Testis (tissue), 3 donors: ENCODE data around the gene ABCA4. TPM values are rescaled to one million over a fixed set of nuclear protein-coding genes. Genes with fewer than 3 reads are reported as not detected.

Experiments used
- DNase-seq: peaks from one replicate; pipeline ENCODE4 v3.0.0-alpha.2; 2019
- H3K27ac ChIP-seq, 2 donors: fragments of 200-600 bp; sonication (generic); one replicate each; pipeline ENCODE4 v1.5.1; 2019
- H3K27me3 ChIP-seq: fragments of 200-600 bp; sonication (generic); one replicate; pipeline ENCODE4 v1.5.1; 2019
- H3K36me3 ChIP-seq: fragments of 200-600 bp; sonication (generic); one replicate; pipeline ENCODE4 v1.5.1; 2017; ENCODE audit warnings: low read depth; ENCODE audit errors: missing control alignments
- H3K4me1 ChIP-seq: fragments of 200-600 bp; sonication (generic); one replicate; pipeline ENCODE4 v1.5.1; 2019
- H3K4me3 ChIP-seq, 2 donors: fragments of 200-600 bp; sonication (generic); one replicate each; pipeline ENCODE4 v1.5.1; 2017 to 2019
- H3K9me3 ChIP-seq: fragments of 200-600 bp; sonication (generic); one replicate; pipeline ENCODE4 v1.5.1; 2017
- CTCF ChIP-seq, 3 experiments: fragments of 450-650 bp in 2 of 3; fragments of 200-600 bp in 1 of 3; sonication (generic) in 1 of 3; IDR thresholded peaks; one replicate each; pipeline ENCODE4 v1.5.1; 2016 to 2019; ENCODE audit warnings: antibody characterized with exemption in 3 of 3, mild to moderate bottlenecking in 2 of 3, moderate library complexity in 1 of 3
- POLR2A ChIP-seq: fragments of 450-650 bp; IDR thresholded peaks from one replicate; pipeline ENCODE4 v1.6.1; 2017; ENCODE audit warnings: antibody characterized with exemption, mild to moderate bottlenecking, moderate library complexity
- WGBS, 2 donors: methylation state at CpG; one replicate each; pipeline ENCODE4 v1.1.5; 2018; 5-methylcytosine and 5-hydroxymethylcytosine counted together
- intact Hi-C: fragments of 100-400 bp; cut with DNase I; formaldehyde crosslinking; loops from one replicate; pipeline ENCODE4 v1.15.1; 2023; ENCODE audit warnings: low total_unique reads
- polyA plus RNA-seq: library from polyadenylated mRNA; stranded (reverse); fragments of 350-450 nt; fragmentation: Illumina TruSeq; extraction: RNeasy Lipid Tissue Mini Kit (QIAGEN cat#74804); gene quantifications from one replicate; pipeline ENCODE4 v1.2.3, GENCODE V29; 2014; ENCODE audit warnings: low read depth, low replicate concordance; ENCODE audit not compliant: insufficient read depth
- total RNA-seq, 2 donors: library from RNA; depleted of rRNA; stranded (reverse); fragments of >200 nt; gene quantifications; one replicate each; pipeline ENCODE4 v1.2.3, GENCODE V29; 2016

Gene ABCA4
- total and polyA plus RNA-seq, 3 donors from 2014 or later, result 1.6 to 1.8 (median 1.8) TPM

- WGBS, 2 donors, result 90 to 93% methylated on average over 6 of the region's 6 CpGs
- intact Hi-C loops, result no loop called here
Measured at GRCh38 chr1:94107141-94107540, 13.8 kb downstream of the ABCA4 start.

GRCh38 chr1:94106716-94107115 is 14.2 kb downstream of the ABCA4 start:
- peaks cover 5% of the 10 kb centered on the region for H3K4me1 ChIP-seq
- H3K4me3 ChIP-seq, result no peak overlapping the region
- H3K36me3 ChIP-seq, result no peaks in the 10 kb centered on the region
- no peaks in the 10 kb centered on the region for H3K27me3 ChIP-seq
- intact Hi-C loops, result no loop called here
- TF ChIP-seq CTCF (IDR thresholded peaks at IDR 0.05) (no peak), POLR2A (no peak)
- H3K9me3 ChIP-seq, result no peaks in the 10 kb centered on the region
- DNase-seq, result no peak
- no peak overlapping the region for H3K27ac ChIP-seq
- WGBS, 2 donors, result 82 to 88% methylated on average over 8 of the region's 8 CpGs

More at GRCh38 chr1:94107141-94107540, 13.8 kb downstream of the ABCA4 start:
- Histone ChIP-seq H3K9me3 (no peaks in the 10 kb centered on the region), H3K4me1 (peaks cover 5% of the 10 kb centered on the region), H3K27ac (no peak overlapping the region), H3K27me3 (no peaks in the 10 kb centered on the region), H3K4me3 (no peak overlapping the region), H3K36me3 (no peaks in the 10 kb centered on the region)
- no peak for DNase-seq
- TF ChIP-seq POLR2A, result no peak
- TF ChIP-seq CTCF (IDR thresholded peaks at IDR 0.05), result no peak

- Histone ChIP-seq H3K36me3 (no peaks in the 10 kb centered on the region), H3K27ac (no peak overlapping the region), H3K9me3 (no peaks in the 10 kb centered on the region), H3K27me3 (no peaks in the 10 kb centered on the region), H3K4me3 (no peak overlapping the region), H3K4me1 (peaks cover 9% of the 10 kb centered on the region)
- intact Hi-C loops, result no loop called here
- no peak for TF ChIP-seq POLR2A
- TF ChIP-seq CTCF (IDR thresholded peaks at IDR 0.05), result no peak
- whole genome bisulfite sequencing, 2 donors, result 86 to 92% methylated on average over 2 to 8 of the region's 9 CpGs
- DNase-seq, result no peak
Measured at GRCh38 chr1:94105957-94106529, 14.9 kb downstream of the ABCA4 start.

- intact Hi-C loops, result no loop called here
- 34 to 64% methylated on average over 2 to 7 of the region's 7 CpGs for WGBS, 2 donors
- Histone ChIP-seq H3K27me3 (no peaks in the 10 kb centered on the region), H3K4me1 (peaks cover 12% of the 10 kb centered on the region), H3K9me3 (no peaks in the 10 kb centered on the region), H3K27ac (no peak overlapping the region), H3K36me3 (no peaks in the 10 kb centered on the region), H3K4me3 (no peak overlapping the region)
- TF ChIP-seq CTCF (IDR thresholded peaks at IDR 0.05) (no peak), POLR2A (no peak)
- no peak for DNase-seq
Measured at GRCh38 chr1:94105581-94105952, 15.4 kb downstream of the ABCA4 start.
